Smooth muscle cell (in vitro differentiated cells): ENCODE results near the gene HDAC1. TPM values are rescaled to one million over a fixed set of nuclear protein-coding genes. Genes with fewer than 3 reads are reported as not detected.
A peak's percentile ranks its signal among the peaks of the same experiment; 100 is the strongest.
"Not testable (repeated sequence)": the region's sequence is repeated elsewhere in the genome, so short reads cannot be mapped to it uniquely, and the experiment has no call there.

Experiments
- DNase-seq: peaks from one replicate; lab custom pipeline; 2025; ENCODE audit not compliant: unreplicated experiment; lab: John Stamatoyannopoulos, UW
- H2AFZ ChIP-seq: fragments of 200-600 bp; sonication (generic); 2 replicates; pipeline ENCODE4 v1.6.0; 2016; ENCODE audit warnings: antibody characterized with exemption, low read depth, mild to moderate bottlenecking
- H3F3A ChIP-seq: fragments of 200-600 bp; sonication (generic); 2 replicates; pipeline ENCODE4 v1.6.0; 2017; ENCODE audit warnings: antibody characterized with exemption, low read depth
- H3K27ac ChIP-seq: fragments of 200-600 bp; sonication (generic); 2 replicates; pipeline ENCODE4 v1.5.1; 2016; ENCODE audit warnings: low read depth, mild to moderate bottlenecking
- H3K27me3 ChIP-seq: fragments of 200-600 bp; sonication (generic); 2 replicates; pipeline ENCODE4 v1.6.1; 2016; ENCODE audit warnings: low read depth, mild to moderate bottlenecking
- H3K36me3 ChIP-seq: fragments of 200-600 bp; sonication (generic); 2 replicates; pipeline ENCODE4 v1.5.1; 2016; ENCODE audit warnings: low read depth
- H3K4me1 ChIP-seq: fragments of 200-600 bp; sonication (generic); 2 replicates; pipeline ENCODE4 v1.5.1; 2016; ENCODE audit warnings: low read depth
- H3K4me2 ChIP-seq: fragments of 200-600 bp; sonication (generic); 2 replicates; pipeline ENCODE4 v1.6.0; 2016; ENCODE audit warnings: mild to moderate bottlenecking
- H3K4me3 ChIP-seq: fragments of 200-600 bp; sonication (generic); 2 replicates; pipeline ENCODE4 v1.5.1; 2016; ENCODE audit warnings: mild to moderate bottlenecking
- H3K79me2 ChIP-seq: fragments of 200-600 bp; sonication (generic); 2 replicates; pipeline ENCODE4 v1.6.0; 2016; ENCODE audit warnings: low read depth, mild to moderate bottlenecking
- H3K9ac ChIP-seq: fragments of 200-600 bp; sonication (generic); 2 replicates; pipeline ENCODE4 v1.6.0; 2016; ENCODE audit warnings: low read depth
- H3K9me3 ChIP-seq: fragments of 200-600 bp; sonication (generic); replicated peaks from 2 replicates; pipeline ENCODE4 v1.5.1; 2016; ENCODE audit warnings: low read depth
- H4K20me1 ChIP-seq: fragments of 200-600 bp; sonication (generic); 2 replicates; pipeline ENCODE4 v1.6.0; 2016; ENCODE audit warnings: low read depth
- CTCF ChIP-seq: fragments of 200-600 bp; sonication (generic); IDR thresholded peaks from 2 replicates; pipeline ENCODE4 v1.5.1; 2017; ENCODE audit warnings: borderline replicate concordance, mild to moderate bottlenecking, antibody characterized with exemption; ENCODE audit not compliant: insufficient read depth, poor library complexity, severe bottlenecking
- WGBS: methylation state at CpG from one replicate; pipeline ENCODE4 v1.1.7; 2016; ENCODE audit warnings: low lambda C conversion rate; 5-methylcytosine and 5-hydroxymethylcytosine counted together
- polyA plus RNA-seq: library from polyadenylated mRNA; unstranded; fragments of >200 nt; fragmentation: Nextera tagmentation; extraction: Ambion mirVana; gene quantifications from 2 replicates; pipeline ENCODE4 v1.2.1, GENCODE V29; 2016
- total RNA-seq: library from RNA; depleted of rRNA; stranded (reverse); fragments of >200 nt; gene quantifications from 2 replicates; pipeline ENCODE4 v1.2.3, GENCODE V29; 2014

The HDAC1 gene
- total and polyA plus RNA-seq, 2 experiments from 2014 or later: 29.3 to 48.8 TPM

- Histone ChIP-seq H3K4me2 (no peak overlapping the region), H2AFZ (no peak overlapping the region), H3K27ac (no peak overlapping the region), H3K4me3 (no peak overlapping the region), H3K9ac (no peak overlapping the region), H3K4me1 (peaks cover 12% of the 10 kb centered on the region), H3K36me3 (no peaks in the 10 kb centered on the region), H3K27me3 (no peaks in the 10 kb centered on the region), H3F3A (peaks cover 4% of the 10 kb centered on the region), H4K20me1 (peaks cover 17% of the 10 kb centered on the region), H3K79me2 (peaks cover 21% of the 10 kb centered on the region), H3K9me3 (no peaks in the 10 kb centered on the region)
- no peak for DNase-seq
- TF ChIP-seq CTCF: no peak
- 97% methylated on average over 7 of the region's 7 CpGs for WGBS
Measured at GRCh38 chr1:32289256-32289655, 2.6 kb upstream of the HDAC1 start.

- H3K9me3 ChIP-seq: no peaks in the 10 kb centered on the region
- H4K20me1 ChIP-seq: peaks cover 33% of the 10 kb centered on the region
- peaks cover 4% of the 10 kb centered on the region for H3F3A ChIP-seq
- no peak for DNase-seq
- H3K4me2 ChIP-seq: peak overlapping the region; percentile 85
- peak overlapping the region; percentile 36 for H3K9ac ChIP-seq
- H3K79me2 ChIP-seq: peaks cover 41% of the 10 kb centered on the region
- no peaks in the 10 kb centered on the region for H3K27me3 ChIP-seq
- H2AFZ ChIP-seq: peak overlapping the region; percentile 86
- peak overlapping the region; percentile 70 for H3K27ac ChIP-seq
- peak overlapping the region; percentile 77 for H3K4me3 ChIP-seq
- 76% methylated on average over 10 of the region's 10 CpGs for WGBS
- peaks cover 12% of the 10 kb centered on the region for H3K4me1 ChIP-seq
- TF ChIP-seq CTCF: no peak
- H3K36me3 ChIP-seq: no peaks in the 10 kb centered on the region
Measured at GRCh38 chr1:32291145-32291707, 657 bp upstream of the HDAC1 start.

- H3K9me3 ChIP-seq, H3K27ac ChIP-seq, H3K27me3 ChIP-seq, H3K36me3 ChIP-seq, H3F3A ChIP-seq, H3K4me1 ChIP-seq, H3K4me2 ChIP-seq, H3K4me3 ChIP-seq, H2AFZ ChIP-seq, DNase-seq, H3K9ac ChIP-seq: not testable (repeated sequence)
- 97% methylated on average over 16 of the region's 16 CpGs for WGBS
- H3K79me2 ChIP-seq: peaks cover 91% of the 10 kb centered on the region
- peaks cover 88% of the 10 kb centered on the region for H4K20me1 ChIP-seq
Measured at GRCh38 chr1:32298211-32298610, 6.3 kb downstream of the HDAC1 start.

- Histone ChIP-seq H4K20me1 (peaks cover 77% of the 10 kb centered on the region), H3K4me3 (no peak overlapping the region), H3K79me2 (peaks cover 91% of the 10 kb centered on the region), H3F3A (no peaks in the 10 kb centered on the region), H3K4me1 (no peaks in the 10 kb centered on the region), H3K9ac (no peak overlapping the region), H3K36me3 (peaks cover 18% of the 10 kb centered on the region), H2AFZ (no peak overlapping the region), H3K4me2 (no peak overlapping the region), H3K9me3 (no peaks in the 10 kb centered on the region), H3K27me3 (no peaks in the 10 kb centered on the region), H3K27ac (no peak overlapping the region)
- no peak for DNase-seq
- no peak for TF ChIP-seq CTCF
Measured at GRCh38 chr1:32299327-32299726, 7.4 kb downstream of the HDAC1 start.
